HPDE6-E6E7 (cell line): ENCODE measurements around the gene ACKR2.

Source experiments
- DNase-seq: peaks from one replicate; pipeline ENCODE4 v3.0.0; 2011; ENCODE audit warnings: missing footprints; ENCODE audit errors: extremely low spot score

ACKR2 gene

GRCh38 chr3:42886294-42886822 lies 77.1 kb downstream of the ACKR2 start:
- DNase-seq, result no peak

- DNase-seq, result no peak
These were observed 77.8 kb downstream of the ACKR2 start for GRCh38 chr3:42887084-42887483.

GRCh38 chr3:42891042-42891441 lies 81.8 kb downstream of the ACKR2 start:
- DNase-seq, result no peak

- no peak for DNase-seq
These were observed 82.9 kb downstream of the ACKR2 start for GRCh38 chr3:42892169-42892568.

GRCh38 chr3:42892807-42893206 lies 83.6 kb downstream of the ACKR2 start:
- DNase-seq, result no peak

GRCh38 chr3:42894698-42895579 lies 85.7 kb downstream of the ACKR2 start:
- no peak for DNase-seq

GRCh38 chr3:42895580-42895868 lies 86.3 kb downstream of the ACKR2 start:
- no peak for DNase-seq

- DNase-seq, result no peak
These were observed 89.8 kb downstream of the ACKR2 start for GRCh38 chr3:42898896-42899675.

GRCh38 chr3:42900226-42901072 lies 91.2 kb downstream of the ACKR2 start:
- peak; percentile 2 for DNase-seq

GRCh38 chr3:42901073-42901415 lies 91.8 kb downstream of the ACKR2 start:
- no peak for DNase-seq

- DNase-seq, result no peak
These were observed 93.0 kb downstream of the ACKR2 start for GRCh38 chr3:42902257-42902656.

GRCh38 chr3:42904076-42904475 lies 94.8 kb downstream of the ACKR2 start:
- no peak for DNase-seq

- no peak for DNase-seq
These were observed 96.5 kb downstream of the ACKR2 start for GRCh38 chr3:42905740-42906069.

GRCh38 chr3:42906070-42906847 lies 97.0 kb downstream of the ACKR2 start, which contains the start of gene ZNF662:
TSS of gene ZNF662 (plus strand) at chr3:42906142. CDS start at chr3:42908115, 1,973 bp downstream.
- DNase-seq, result no peak

- DNase-seq, result no peak
These were observed 97.6 kb downstream of the ACKR2 start for GRCh38 chr3:42906848-42907183.

- DNase-seq, result no peak
These were observed 99.4 kb downstream of the ACKR2 start for GRCh38 chr3:42908675-42909074.

GRCh38 chr3:42911551-42911950 lies 102.3 kb downstream of the ACKR2 start:
- DNase-seq, result no peak

GRCh38 chr3:42914771-42915515 lies 105.7 kb downstream of the ACKR2 start:
- no peak for DNase-seq
